ENCODE data around the gene FNIP2.

The FNIP2 gene

GRCh38 chr4:158841540-158841939 lies 72.7 kb downstream of the FNIP2 start:
- no peak for FAIRE-seq

- FAIRE-seq: no peak
These were observed 76.7 kb downstream of the FNIP2 start for GRCh38 chr4:158845311-158846041.

- no peak for FAIRE-seq
These were observed 78.7 kb downstream of the FNIP2 start for GRCh38 chr4:158847535-158847934.

GRCh38 chr4:158849681-158850080 lies 80.9 kb downstream of the FNIP2 start:
- FAIRE-seq: no peak

GRCh38 chr4:158850371-158850770 lies 81.5 kb downstream of the FNIP2 start:
- no peak for FAIRE-seq

GRCh38 chr4:158850800-158851644 lies 82.2 kb downstream of the FNIP2 start:
- FAIRE-seq: peak; percentile 82

GRCh38 chr4:158854236-158854635 lies 85.4 kb downstream of the FNIP2 start:
- FAIRE-seq: no peak

GRCh38 chr4:158856852-158857251 lies 88.0 kb downstream of the FNIP2 start:
- FAIRE-seq: peak; percentile 93

GRCh38 chr4:158857951-158858350 lies 89.1 kb downstream of the FNIP2 start:
- no peak for FAIRE-seq

- FAIRE-seq: no peak
These were observed 89.8 kb downstream of the FNIP2 start for GRCh38 chr4:158858410-158859199.

GRCh38 chr4:158859661-158860060 lies 90.8 kb downstream of the FNIP2 start:
- FAIRE-seq: no peak

- no peak for FAIRE-seq
These were observed 92.0 kb downstream of the FNIP2 start for GRCh38 chr4:158860856-158861255.

- FAIRE-seq: no peak
These were observed 92.5 kb downstream of the FNIP2 start for GRCh38 chr4:158861281-158861680.

GRCh38 chr4:158861766-158862165 lies 92.9 kb downstream of the FNIP2 start:
- FAIRE-seq: no peak

GRCh38 chr4:158863296-158863695 lies 94.5 kb downstream of the FNIP2 start:
- FAIRE-seq: no peak

GRCh38 chr4:158865520-158866177 lies 96.8 kb downstream of the FNIP2 start:
- no peak for FAIRE-seq

GRCh38 chr4:158869001-158869400 lies 100.2 kb downstream of the FNIP2 start:
- no peak for FAIRE-seq

GRCh38 chr4:158869761-158870160 lies 100.9 kb downstream of the FNIP2 start:
- FAIRE-seq: no peak

- no peak for FAIRE-seq
These were observed 101.4 kb downstream of the FNIP2 start for GRCh38 chr4:158870282-158870625.

GRCh38 chr4:158870626-158871334 lies 102.0 kb downstream of the FNIP2 start:
- FAIRE-seq: no peak

- no peak for FAIRE-seq
These were observed 102.5 kb downstream of the FNIP2 start for GRCh38 chr4:158871335-158871724.

- no peak for FAIRE-seq
These were observed 105.1 kb downstream of the FNIP2 start for GRCh38 chr4:158873795-158874401.
